Fibroblast of villous mesenchyme (primary cell): ENCODE measurements around the gene GABRB3. TPM values are rescaled to one million over a fixed set of nuclear protein-coding genes. Genes with fewer than 3 reads are reported as not detected.

Source experiments
- DNase-seq: peaks from one replicate; pipeline ENCODE4 v3.0.0-alpha.2; 2010; ENCODE audit warnings: low read depth
- H3K4me3 ChIP-seq: 2 replicates; pipeline ENCODE4 v1.5.1; 2011; ENCODE audit warnings: low read depth, mild to moderate bottlenecking, low read length
- CTCF ChIP-seq: IDR thresholded peaks from 2 replicates; pipeline ENCODE4 v1.5.1; 2012; ENCODE audit warnings: low read depth, mild to moderate bottlenecking, low read length; ENCODE audit not compliant: insufficient read depth
- total RNA-seq: library from RNA; depleted of rRNA; stranded (reverse); fragments of >200 nt; gene quantifications from 2 replicates; pipeline ENCODE4 v1.2.3, GENCODE V29; 2012

GABRB3 gene
- total RNA-seq, 1 donor: 2.2 TPM

- H3K4me3 ChIP-seq: no peak overlapping the region
- TF ChIP-seq CTCF: no peak
- no peak for DNase-seq
Observed at GRCh38 chr15:26580943-26581342, 191.9 kb downstream of the GABRB3 start.

- DNase-seq: no peak
- H3K4me3 ChIP-seq: no peak overlapping the region
- TF ChIP-seq CTCF: no peak
Observed at GRCh38 chr15:26572602-26573350, 200.1 kb downstream of the GABRB3 start.

GRCh38 chr15:26571346-26571745 is 201.5 kb downstream of the GABRB3 start:
- no peak for DNase-seq
- no peak for TF ChIP-seq CTCF
- H3K4me3 ChIP-seq: no peak overlapping the region

DNA sequence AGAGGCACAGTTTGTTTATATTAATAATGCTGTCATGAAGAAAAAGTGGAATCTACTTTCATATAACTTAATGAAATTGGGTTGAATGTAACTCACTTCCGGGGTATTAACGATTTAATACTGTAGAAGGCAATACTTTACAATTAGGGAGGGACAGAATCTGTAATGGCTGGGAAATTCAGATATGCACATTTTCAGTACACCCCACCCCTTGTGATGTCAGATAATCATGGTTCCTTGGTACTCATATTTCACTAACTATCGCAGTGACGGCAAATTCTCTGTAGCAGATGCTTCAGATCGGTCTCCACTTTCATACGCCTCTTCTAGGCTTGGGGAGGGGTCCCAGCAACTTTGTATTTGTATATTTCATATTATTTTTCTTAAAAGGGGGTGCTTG is 207.3 kb downstream of the GABRB3 start:
- H3K4me3 ChIP-seq: no peak overlapping the region
- DNase-seq: no peak
- no peak for TF ChIP-seq CTCF

DNA sequence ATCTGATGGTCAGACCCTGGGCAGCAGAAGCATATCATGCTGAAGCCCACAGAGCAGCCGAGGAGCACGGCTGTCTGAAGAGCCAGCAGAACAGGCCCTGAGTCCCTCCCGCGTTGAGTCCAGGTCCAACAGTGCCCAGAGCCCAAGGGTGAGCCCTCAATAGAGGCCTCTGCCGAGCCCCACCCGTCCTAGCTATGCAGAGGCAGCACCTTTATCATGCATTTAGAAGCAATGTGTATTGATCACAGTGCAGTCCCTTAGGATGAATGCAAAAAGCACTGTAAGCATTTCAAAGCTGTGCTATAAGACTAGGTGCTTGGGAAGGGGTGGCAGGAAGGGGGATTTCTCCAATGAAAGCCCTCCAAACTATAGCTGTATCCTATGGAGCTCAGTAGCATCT is 208.5 kb downstream of the GABRB3 start:
- DNase-seq: no peak
- no peak overlapping the region for H3K4me3 ChIP-seq
- no peak for TF ChIP-seq CTCF

GRCh38 chr15:26562336-26562735 is 210.5 kb downstream of the GABRB3 start:
- DNase-seq: no peak

More at GRCh38 chr15:26562336-26562735, 210.5 kb downstream of the GABRB3 start:
- TF ChIP-seq CTCF: no peak
- no peak overlapping the region for H3K4me3 ChIP-seq
